Endothelial cell of umbilical vein (primary cell): ENCODE results near the gene LSMEM2. TPM values are rescaled to one million over a fixed set of nuclear protein-coding genes. Genes with fewer than 3 reads are reported as not detected.

Experiments used
- BruUV-seq: library from RNA; stranded (reverse); fragments of 400-500 nt; replicated peaks from 2 replicates; lab custom pipeline; 2021; lab: Mats Ljungman, UMichigan
- CTCF ChIA-PET: fragments of 300-600, 350-600 bp; sonication (Branson Sonifier 250); formaldehyde crosslinking; loops from one replicate; lab custom pipeline; 2021; ENCODE audit warnings: antibody characterized with exemption, inconsistent platforms; lab: Charles Lee
- POLR2A ChIA-PET: fragments of 300-600, 350-600 bp; sonication (Branson Sonifier 250); formaldehyde crosslinking; loops from one replicate; lab custom pipeline; 2021; ENCODE audit warnings: antibody characterized with exemption, inconsistent platforms; lab: Charles Lee
- DNase-seq: peaks from one replicate; pipeline ENCODE4 v3.0.0-alpha.2; 2011; ENCODE audit warnings: low read depth, low spot score
- FAIRE-seq: peaks from 2 replicates; lab custom pipeline; 2011; peaks lifted over from hg19 to GRCh38; lab: Jason Lieb, UNC
- H2AFZ ChIP-seq: 2 replicates; pipeline ENCODE4 v1.6.0; 2012; ENCODE audit warnings: low read depth, low read length, control low read depth, inconsistent platforms
- H3K27ac ChIP-seq: 2 replicates; pipeline ENCODE4 v1.5.1; 2011; ENCODE audit warnings: low read depth, mild to moderate bottlenecking, control low read depth, low read length, moderate library complexity; ENCODE audit not compliant: insufficient read depth
- H3K27me3 ChIP-seq, 2 experiments: 2 replicates each; pipeline versions ENCODE4 v1.6.0 to v1.6.1; 2011; ENCODE audit warnings: low read length in 2 of 2, mixed read lengths in 1 of 2; ENCODE audit not compliant: control insufficient read depth in 2 of 2, insufficient read depth in 2 of 2
- H3K36me3 ChIP-seq, 2 experiments: 2 replicates in 1 of 2; 3 replicates in 1 of 2; pipeline ENCODE4 v1.5.1; 2011; ENCODE audit warnings: low read length in 2 of 2, mild to moderate bottlenecking in 1 of 2, moderate library complexity in 1 of 2; ENCODE audit not compliant: control insufficient read depth in 2 of 2, insufficient read depth in 2 of 2; ENCODE audit errors: extremely low read depth in 1 of 2
- H3K4me1 ChIP-seq: 3 replicates; pipeline ENCODE4 v1.5.1; 2011; ENCODE audit warnings: mild to moderate bottlenecking, low read length; ENCODE audit not compliant: control insufficient read depth, insufficient read depth; ENCODE audit errors: extremely low read depth
- H3K4me2 ChIP-seq: 2 replicates; pipeline ENCODE4 v1.6.1; 2011; ENCODE audit warnings: low read length, control low read depth, mixed read lengths; ENCODE audit not compliant: insufficient read depth
- H3K4me3 ChIP-seq, 3 experiments: fragments of 200-600 bp in 1 of 3; sonication (generic), shearing (Covaris generic) in 1 of 3; replicated peaks in 1 of 3; 2 replicates each; pipeline ENCODE4 v1.5.1; 2011 to 2016; ENCODE audit warnings: control low read depth in 3 of 3, low read length in 3 of 3, mild to moderate bottlenecking in 2 of 3, inconsistent platforms in 1 of 3, low read depth in 1 of 3, moderate library complexity in 1 of 3; ENCODE audit not compliant: insufficient read depth in 1 of 3
- H3K79me2 ChIP-seq: 2 replicates; pipeline ENCODE4 v1.6.0; 2012; ENCODE audit warnings: low read length, inconsistent platforms; ENCODE audit not compliant: control insufficient read depth, insufficient read depth
- H3K9ac ChIP-seq: replicated peaks from 2 replicates; pipeline ENCODE3; 2011; ENCODE audit warnings: low read length, control low read depth; ENCODE audit not compliant: insufficient read depth; ENCODE audit errors: extremely low read depth
- H3K9me1 ChIP-seq: replicated peaks from 3 replicates; pipeline ENCODE4 v1.6.0; 2011; ENCODE audit warnings: mild to moderate bottlenecking, low read length; ENCODE audit not compliant: control insufficient read depth, insufficient read depth; ENCODE audit errors: extremely low read depth
- H3K9me3 ChIP-seq: replicated peaks from 2 replicates; pipeline ENCODE4 v1.5.1; 2012; ENCODE audit warnings: low read length, inconsistent platforms; ENCODE audit not compliant: control insufficient read depth, insufficient read depth
- H4K20me1 ChIP-seq: replicated peaks from 2 replicates; pipeline ENCODE3; 2011; ENCODE audit warnings: mild to moderate bottlenecking, low read length; ENCODE audit not compliant: control insufficient read depth, insufficient read depth; ENCODE audit errors: extremely low read depth
- EZH2 ChIP-seq: IDR thresholded peaks from 2 replicates; pipeline ENCODE4 v1.6.1; 2012; ENCODE audit warnings: borderline replicate concordance, low read depth, mild to moderate bottlenecking, moderate library complexity, low read length, inconsistent platforms; ENCODE audit not compliant: severe bottlenecking
- FOS ChIP-seq: IDR thresholded peaks from 2 replicates; pipeline ENCODE4 v1.6.1; 2011; ENCODE audit warnings: mild to moderate bottlenecking, low read length, moderate library complexity, borderline replicate concordance; ENCODE audit not compliant: insufficient read depth
- GATA2 ChIP-seq: IDR thresholded peaks from 2 replicates; pipeline ENCODE4 v1.7.0; 2011; ENCODE audit warnings: low read depth, mild to moderate bottlenecking, moderate library complexity, mixed read lengths, low read length; ENCODE audit not compliant: insufficient read length, insufficient read depth
- JUN ChIP-seq: IDR thresholded peaks from 2 replicates; pipeline ENCODE4 v1.6.1; 2011; ENCODE audit warnings: borderline replicate concordance, low read depth; ENCODE audit not compliant: insufficient read length, insufficient read depth
- MYC ChIP-seq: IDR thresholded peaks from one replicate; pipeline ENCODE4 v1.6.1; 2011; ENCODE audit warnings: mild to moderate bottlenecking, low read depth, low read length
- POLR2A ChIP-seq: IDR thresholded peaks from 2 replicates; pipeline ENCODE4 v1.6.1; 2012; ENCODE audit warnings: low read depth, mild to moderate bottlenecking, control low read depth, low read length
- POLR2AphosphoS5 ChIP-seq: IDR thresholded peaks from 2 replicates; pipeline ENCODE4 v1.6.1; 2012; ENCODE audit warnings: low read depth, mild to moderate bottlenecking, control low read depth, low read length, moderate library complexity; ENCODE audit not compliant: insufficient read depth
- dilution Hi-C: fragments of 300-500 bp; cut with MboI; formaldehyde crosslinking; loops from one replicate; pipeline ENCODE4 v1.15.0; 2019; ENCODE audit warnings: low sequenced_read_pairs; ENCODE audit not compliant: extremely low pct_ligation_motif_present
- intact Hi-C: fragments of 100-400 bp; cut with micrococcal nuclease; formaldehyde crosslinking; loops from one replicate; pipeline ENCODE4 v1.10.0; 2022
- polyA plus RNA-seq, 4 experiments: library from polyadenylated mRNA; depleted of rRNA in 3 of 4; stranded (reverse) in 3 of 4; unstranded in 1 of 4; fragments of >200 nt; gene quantifications; 2 replicates each; pipeline versions ENCODE4 v1.2.1 to v1.2.3, GENCODE V29; 2011 to 2012; ENCODE audit warnings: missing spikeins in 1 of 4
- total RNA-seq: library from RNA; stranded (reverse); gene quantifications from 2 replicates; pipeline ENCODE4 v1.2.3, GENCODE V29; 2021
- TF ChIP-seq, protein P1 (sequence below): IDR thresholded peaks from 2 replicates; pipeline ENCODE4 v1.6.1; 2011; ENCODE audit not compliant: insufficient read depth, insufficient read length
- TF ChIP-seq, protein P2 (sequence below), 2 donors: IDR thresholded peaks; 1 replicate in 1 of 2; 2 replicates in 1 of 2; pipeline ENCODE4 v1.5.1; 2011; ENCODE audit warnings: low read length in 2 of 2, mild to moderate bottlenecking in 2 of 2, moderate library complexity in 2 of 2, control low read depth in 1 of 2, inconsistent platforms in 1 of 2, low read depth in 1 of 2; ENCODE audit not compliant: insufficient read depth in 1 of 2; ENCODE audit errors: extremely low read depth in 1 of 2

The LSMEM2 gene
- total and polyA plus RNA-seq, 2 donors (not counting 3 experiments of a cell fraction or from before 2014, with no cell fraction given) = not detected

DNA sequence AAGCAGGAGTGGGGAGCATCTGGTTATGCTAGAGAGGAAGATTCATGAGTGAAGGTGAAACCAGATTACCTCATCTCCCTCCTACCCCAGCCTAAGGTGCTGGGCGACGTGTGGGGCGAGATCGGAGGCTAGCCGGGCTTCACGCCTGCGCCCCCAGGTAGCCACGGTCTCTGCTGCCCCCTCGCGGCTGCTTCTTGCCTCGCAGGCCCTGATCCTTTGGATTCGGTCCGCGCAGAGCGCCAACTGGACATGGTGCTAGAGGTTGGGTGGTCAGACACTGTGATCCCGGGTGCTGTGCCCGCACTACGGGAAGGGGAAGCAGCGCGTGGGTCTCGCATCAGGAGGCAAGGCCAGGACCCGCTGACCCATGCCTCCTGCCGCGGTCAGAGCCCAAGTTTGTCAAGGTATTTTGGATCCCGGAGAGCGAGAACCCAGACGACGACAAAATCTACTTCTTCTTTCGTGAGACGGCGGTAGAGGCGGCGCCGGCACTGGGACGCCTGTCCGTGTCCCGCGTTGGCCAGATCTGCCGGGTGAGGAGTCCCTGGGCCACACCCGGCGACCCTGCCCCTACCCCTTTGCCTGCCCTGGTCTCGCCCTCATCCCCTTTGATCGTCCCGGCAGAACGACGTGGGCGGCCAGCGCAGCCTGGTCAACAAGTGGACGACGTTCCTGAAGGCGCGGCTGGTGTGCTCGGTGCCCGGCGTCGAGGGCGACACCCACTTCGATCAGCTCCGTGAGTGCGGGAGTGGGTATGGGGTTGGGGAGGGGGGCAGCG, 5.8 kb upstream of the LSMEM2 start:
- Histone ChIP-seq H3K27ac (no peak overlapping the region), H3K4me2 (peak overlapping the region; percentile 85), H3K4me3 (peak overlapping the region in 2 of 3 experiments; percentile 13 to 14), H3K9ac (no peak overlapping the region), H3K27me3 (peaks cover 18 to 24% of the 10 kb centered on the region in 2 experiments), H3K79me2 (no peaks in the 10 kb centered on the region), H3K9me1 (no peaks in the 10 kb centered on the region), H3K4me1 (peaks cover 2% of the 10 kb centered on the region), H3K9me3 (no peaks in the 10 kb centered on the region), H4K20me1 (no peaks in the 10 kb centered on the region), H2AFZ (peak overlapping the region; percentile 80), H3K36me3 (no peaks in the 10 kb centered on the region)
- ChIA-PET CTCF (interaction anchor here (1.1 to 4.9 kb wide), 4 partner anchors 46 to 109 kb away, joined by 3 to 53 read pairs (median 30); partner anchors contain the start of gene HYAL2), POLR2A (no interaction called here)
- dilution Hi-C loops (no loop called here), intact Hi-C loops (loop anchor here (1.0 kb wide), 4 partner anchors 13 to 79 kb away; no protein-coding TSS in a partner anchor)
- DNase-seq (peak; percentile 84), FAIRE-seq (peak; percentile 97)
- BruUV-seq = no TSS peak
- no peak for TF ChIP-seq MYC
- TF ChIP-seq, protein P1, sequence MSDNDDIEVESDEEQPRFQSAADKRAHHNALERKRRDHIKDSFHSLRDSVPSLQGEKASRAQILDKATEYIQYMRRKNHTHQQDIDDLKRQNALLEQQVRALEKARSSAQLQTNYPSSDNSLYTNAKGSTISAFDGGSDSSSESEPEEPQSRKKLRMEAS = no peak
- no peak for TF ChIP-seq GATA2
- TF ChIP-seq, protein P2, sequence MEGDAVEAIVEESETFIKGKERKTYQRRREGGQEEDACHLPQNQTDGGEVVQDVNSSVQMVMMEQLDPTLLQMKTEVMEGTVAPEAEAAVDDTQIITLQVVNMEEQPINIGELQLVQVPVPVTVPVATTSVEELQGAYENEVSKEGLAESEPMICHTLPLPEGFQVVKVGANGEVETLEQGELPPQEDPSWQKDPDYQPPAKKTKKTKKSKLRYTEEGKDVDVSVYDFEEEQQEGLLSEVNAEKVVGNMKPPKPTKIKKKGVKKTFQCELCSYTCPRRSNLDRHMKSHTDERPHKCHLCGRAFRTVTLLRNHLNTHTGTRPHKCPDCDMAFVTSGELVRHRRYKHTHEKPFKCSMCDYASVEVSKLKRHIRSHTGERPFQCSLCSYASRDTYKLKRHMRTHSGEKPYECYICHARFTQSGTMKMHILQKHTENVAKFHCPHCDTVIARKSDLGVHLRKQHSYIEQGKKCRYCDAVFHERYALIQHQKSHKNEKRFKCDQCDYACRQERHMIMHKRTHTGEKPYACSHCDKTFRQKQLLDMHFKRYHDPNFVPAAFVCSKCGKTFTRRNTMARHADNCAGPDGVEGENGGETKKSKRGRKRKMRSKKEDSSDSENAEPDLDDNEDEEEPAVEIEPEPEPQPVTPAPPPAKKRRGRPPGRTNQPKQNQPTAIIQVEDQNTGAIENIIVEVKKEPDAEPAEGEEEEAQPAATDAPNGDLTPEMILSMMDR (IDR thresholded peaks at IDR 0.05; ENCODE audit: extremely low read depth in 1 of 2, insufficient read depth in 1 of 2, low read depth in 1 of 2, low read length in 2 of 2) = peak; percentile 93 to 98
- TF ChIP-seq POLR2AphosphoS5 = no peak
- TF ChIP-seq JUN = no peak
- no peak for TF ChIP-seq FOS
- no peak for TF ChIP-seq POLR2A
- peak; percentile 9 for TF ChIP-seq EZH2
